K562 (cell line): ENCODE results near the gene COL23A1. TPM values are rescaled to one million over a fixed set of nuclear protein-coding genes. Genes with fewer than 3 reads are reported as not detected.

Experiments used
- BRF1 ChIP-seq: IDR thresholded peaks from 3 replicates; pipeline ENCODE4 v1.6.1; 2011; ENCODE audit warnings: borderline replicate concordance, mild to moderate bottlenecking; ENCODE audit not compliant: insufficient read length; ENCODE audit errors: extremely low read depth
- CBFA2T2 ChIP-seq: fragments of 450-650 bp; conservative IDR thresholded peaks from 2 replicates; pipeline ENCODE4 v1.6.1; 2017; ENCODE audit warnings: mild to moderate bottlenecking
- CTBP1 ChIP-seq: fragments of 450-650 bp; IDR thresholded peaks from 2 replicates; pipeline ENCODE4 v1.6.1; 2016; ENCODE audit warnings: borderline replicate concordance
- E2F3 ChIP-seq: fragments of 250-450 bp; sonication (Bioruptor Pico); IDR thresholded peaks from 2 replicates; pipeline ENCODE4 v1.4.0; 2020; ENCODE audit warnings: mild to moderate bottlenecking
- FOXA3 ChIP-seq, 2 experiments: fragments of 450-650 bp in 1 of 2; sonication (generic) in 1 of 2; formaldehyde crosslinking; IDR thresholded peaks in 1 of 2; conservative IDR thresholded peaks in 1 of 2; 2 replicates each; pipeline versions ENCODE4 v1.4.0 to v1.8.0; 2020 to 2022; ENCODE audit warnings: mild to moderate bottlenecking in 2 of 2, missing genetic modification reagents in 1 of 2
- ILK ChIP-seq: fragments of 450-650 bp; IDR thresholded peaks from 2 replicates; pipeline ENCODE4 v1.6.1; 2016; ENCODE audit warnings: missing genetic modification characterization, low read depth, mild to moderate bottlenecking, missing compliant biosample characterization, moderate library complexity, borderline replicate concordance
- MAFK ChIP-seq: IDR thresholded peaks from 2 replicates; pipeline ENCODE4 v1.6.1; 2011; ENCODE audit warnings: low read length, improper control_type of control experiment
- MCM7 ChIP-seq, 2 experiments: fragments of 450-650 bp; IDR thresholded peaks; 2 replicates each; pipeline ENCODE4 v1.6.1; 2016 to 2018
- MYBL2 ChIP-seq, 2 experiments: fragments of 450-650 bp in 1 of 2; sonication (generic) in 1 of 2; formaldehyde crosslinking in 1 of 2; IDR thresholded peaks; 2 replicates each; pipeline versions ENCODE4 v1.6.1 to v1.8.1; 2017 to 2022; ENCODE audit warnings: borderline replicate concordance in 1 of 2, inconsistent platforms in 1 of 2, low read depth in 1 of 2, mild to moderate bottlenecking in 1 of 2, missing genetic modification reagents in 1 of 2, moderate library complexity in 1 of 2
- NEUROD1 ChIP-seq: fragments of 150-350 bp; IDR thresholded peaks from 2 replicates; pipeline ENCODE4 v1.6.1; 2014; ENCODE audit warnings: borderline replicate concordance, low read length, low read depth; ENCODE audit not compliant: partially characterized antibody
- PHF8 ChIP-seq: fragments of 200-600 bp; sonication (generic); IDR thresholded peaks from 2 replicates; pipeline ENCODE4 v1.6.1; 2012; ENCODE audit warnings: mixed run types, mild to moderate bottlenecking, inconsistent platforms, low read length, moderate library complexity, borderline replicate concordance
- SMARCA4 ChIP-seq: fragments of 450-650 bp; IDR thresholded peaks from 2 replicates; pipeline ENCODE4 v1.6.1; 2016
- SMARCB1 ChIP-seq: IDR thresholded peaks from 2 replicates; pipeline ENCODE4 v1.6.1; 2011; ENCODE audit warnings: improper control_type of control experiment, low read depth; ENCODE audit not compliant: insufficient read length
- TRIM28 ChIP-seq: fragments of 450-650 bp; IDR thresholded peaks from 2 replicates; pipeline ENCODE4 v1.6.1; 2017
- ZBED1 ChIP-seq: IDR thresholded peaks from 2 replicates; pipeline ENCODE4 v1.6.1; 2014
- ZFX ChIP-seq: sonication (generic); formaldehyde crosslinking; IDR thresholded peaks from 2 replicates; pipeline ENCODE4 v1.8.0; 2022; ENCODE audit warnings: mild to moderate bottlenecking, missing genetic modification reagents, moderate library complexity
- ZNF124 ChIP-seq: sonication (generic); formaldehyde crosslinking; IDR thresholded peaks from 2 replicates; pipeline ENCODE4 v1.8.1; 2022; ENCODE audit warnings: missing genetic modification reagents
- ZNF146 ChIP-seq: IDR thresholded peaks from one replicate; pipeline ENCODE4 v1.6.1; 2018; ENCODE audit warnings: missing compliant biosample characterization; ENCODE audit not compliant: unreplicated experiment
- ZNF586 ChIP-seq: fragments of 450-650 bp; formaldehyde crosslinking; conservative IDR thresholded peaks from 2 replicates; pipeline ENCODE4 v1.4.0; 2020; ENCODE audit warnings: mild to moderate bottlenecking, moderate library complexity
- ZNF644 ChIP-seq: fragments of 200-800 bp; sonication (Bioruptor generic); IDR thresholded peaks from 2 replicates; pipeline ENCODE4 v1.6.1; 2016; ENCODE audit warnings: low read depth, missing genetic modification characterization, missing compliant biosample characterization
- ZZZ3 ChIP-seq: fragments of 450-650 bp; IDR thresholded peaks from 2 replicates; pipeline ENCODE4 v1.6.1; 2016; ENCODE audit warnings: antibody characterized with exemption, mild to moderate bottlenecking, moderate library complexity
- polyA plus RNA-seq, 8 experiments: library from polyadenylated mRNA; depleted of rRNA in 4 of 8; stranded (reverse) in 5 of 8; unstranded in 3 of 8; fragments of >200 nt; fragmentation: Nextera tagmentation in 2 of 8; fragmentation: Illumina TruSeq in 1 of 8; extraction: Ambion mirVana in 2 of 8; extraction: Trizol in 1 of 8; gene quantifications; 2 replicates each; pipeline versions ENCODE4 v1.2.1 to v1.2.3, GENCODE V29; 2011 to 2014; ENCODE audit warnings: inconsistent platforms in 1 of 8, missing spikeins in 1 of 8
- total RNA-seq, 7 experiments: library from RNA; depleted of rRNA in 6 of 7; stranded (reverse); fragments of >200 nt in 6 of 7; fragmentation: Illumina TruSeq in 2 of 7; extraction: Trizol in 2 of 7; gene quantifications; 2 replicates each; pipeline versions ENCODE4 v1.2.1 to v1.2.3, GENCODE V29; 2011 to 2021; ENCODE audit warnings: low replicate concordance in 1 of 7
- TF ChIP-seq, protein P1 (sequence below), 2 experiments: fragments of 450-650 bp in 1 of 2; IDR thresholded peaks; 2 replicates each; pipeline ENCODE4 v1.6.1; 2011 to 2017; ENCODE audit warnings: low read depth in 2 of 2, antibody characterized with exemption in 1 of 2, borderline replicate concordance in 1 of 2, low read length in 1 of 2, mild to moderate bottlenecking in 1 of 2, mixed read lengths in 1 of 2; ENCODE audit not compliant: control insufficient read depth in 1 of 2
- TF ChIP-seq, protein P2 (sequence below): fragments of 450-650 bp; formaldehyde crosslinking; IDR thresholded peaks from 2 replicates; pipeline ENCODE4 v1.4.0; 2020; ENCODE audit warnings: mild to moderate bottlenecking, moderate library complexity
- TF ChIP-seq, protein P3 (sequence below), 2 experiments: IDR thresholded peaks; 2 replicates each; pipeline ENCODE4 v1.6.1; 2011; ENCODE audit warnings: borderline replicate concordance in 1 of 2, control low read depth in 1 of 2, low read depth in 1 of 2, low read length in 1 of 2, mild to moderate bottlenecking in 1 of 2, mixed read lengths in 1 of 2, moderate library complexity in 1 of 2; ENCODE audit not compliant: insufficient read depth in 1 of 2, insufficient read length in 1 of 2, poor library complexity in 1 of 2, severe bottlenecking in 1 of 2; ENCODE audit errors: extremely low read depth in 1 of 2

Gene COL23A1
- total and polyA plus RNA-seq, 9 of the 15 experiments (the other 6 are each of a cell fraction or from before 2014, with no cell fraction given): 0.09 TPM; not detected in 8

DNA sequence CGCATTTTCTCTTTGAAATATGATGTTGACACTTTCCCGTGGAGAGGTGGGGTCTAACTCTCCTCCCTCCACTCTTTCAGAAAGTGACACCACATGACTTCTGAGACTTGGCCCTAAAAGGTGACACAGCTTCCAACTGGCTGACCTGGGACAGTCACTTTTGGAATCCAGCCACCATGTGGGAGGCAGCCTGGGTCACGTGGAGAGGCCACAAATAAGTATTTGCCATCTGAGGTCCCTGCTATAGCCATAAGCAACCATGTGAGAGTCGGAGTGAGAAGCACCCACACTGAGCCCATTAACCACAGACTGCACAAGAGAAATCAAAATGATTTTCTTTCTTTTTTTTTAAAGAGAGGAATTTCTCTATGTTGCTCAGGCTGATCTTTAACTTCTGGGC lies 353.5 kb downstream of the COL23A1 start (continued):
- TF ChIP-seq, protein P1, sequence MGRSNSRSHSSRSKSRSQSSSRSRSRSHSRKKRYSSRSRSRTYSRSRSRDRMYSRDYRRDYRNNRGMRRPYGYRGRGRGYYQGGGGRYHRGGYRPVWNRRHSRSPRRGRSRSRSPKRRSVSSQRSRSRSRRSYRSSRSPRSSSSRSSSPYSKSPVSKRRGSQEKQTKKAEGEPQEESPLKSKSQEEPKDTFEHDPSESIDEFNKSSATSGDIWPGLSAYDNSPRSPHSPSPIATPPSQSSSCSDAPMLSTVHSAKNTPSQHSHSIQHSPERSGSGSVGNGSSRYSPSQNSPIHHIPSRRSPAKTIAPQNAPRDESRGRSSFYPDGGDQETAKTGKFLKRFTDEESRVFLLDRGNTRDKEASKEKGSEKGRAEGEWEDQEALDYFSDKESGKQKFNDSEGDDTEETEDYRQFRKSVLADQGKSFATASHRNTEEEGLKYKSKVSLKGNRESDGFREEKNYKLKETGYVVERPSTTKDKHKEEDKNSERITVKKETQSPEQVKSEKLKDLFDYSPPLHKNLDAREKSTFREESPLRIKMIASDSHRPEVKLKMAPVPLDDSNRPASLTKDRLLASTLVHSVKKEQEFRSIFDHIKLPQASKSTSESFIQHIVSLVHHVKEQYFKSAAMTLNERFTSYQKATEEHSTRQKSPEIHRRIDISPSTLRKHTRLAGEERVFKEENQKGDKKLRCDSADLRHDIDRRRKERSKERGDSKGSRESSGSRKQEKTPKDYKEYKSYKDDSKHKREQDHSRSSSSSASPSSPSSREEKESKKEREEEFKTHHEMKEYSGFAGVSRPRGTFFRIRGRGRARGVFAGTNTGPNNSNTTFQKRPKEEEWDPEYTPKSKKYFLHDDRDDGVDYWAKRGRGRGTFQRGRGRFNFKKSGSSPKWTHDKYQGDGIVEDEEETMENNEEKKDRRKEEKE (IDR thresholded peaks at IDR 0.05; ENCODE audit: borderline replicate concordance in 1 of 2, control insufficient read depth in 1 of 2, low read depth in 2 of 2, low read length in 1 of 2): no peak
- no peak for TF ChIP-seq NEUROD1
- TF ChIP-seq, protein P2, sequence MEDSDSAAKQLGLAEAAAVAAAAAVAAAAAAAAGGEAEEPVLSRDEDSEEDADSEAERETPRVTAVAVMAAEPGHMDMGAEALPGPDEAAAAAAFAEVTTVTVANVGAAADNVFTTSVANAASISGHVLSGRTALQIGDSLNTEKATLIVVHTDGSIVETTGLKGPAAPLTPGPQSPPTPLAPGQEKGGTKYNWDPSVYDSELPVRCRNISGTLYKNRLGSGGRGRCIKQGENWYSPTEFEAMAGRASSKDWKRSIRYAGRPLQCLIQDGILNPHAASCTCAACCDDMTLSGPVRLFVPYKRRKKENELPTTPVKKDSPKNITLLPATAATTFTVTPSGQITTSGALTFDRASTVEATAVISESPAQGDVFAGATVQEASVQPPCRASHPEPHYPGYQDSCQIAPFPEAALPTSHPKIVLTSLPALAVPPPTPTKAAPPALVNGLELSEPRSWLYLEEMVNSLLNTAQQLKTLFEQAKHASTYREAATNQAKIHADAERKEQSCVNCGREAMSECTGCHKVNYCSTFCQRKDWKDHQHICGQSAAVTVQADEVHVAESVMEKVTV (CRISPR knock-in tag): no peak
- TF ChIP-seq SMARCB1: no peak
- TF ChIP-seq ZFX (CRISPR knock-in tag): peak; percentile 29; the same call in 1 of the 2 replicates
- no peak for TF ChIP-seq MCM7 (IDR thresholded peaks at IDR 0.05)
- TF ChIP-seq ILK (tag): no peak
- TF ChIP-seq ZNF124 (CRISPR knock-in tag): no peak
- no peak for TF ChIP-seq PHF8
- TF ChIP-seq E2F3: no peak
- TF ChIP-seq CTBP1: peak; percentile 33; the same call in 1 of the 2 replicates
- 0 out of 2 replicates have a peak, but pooled peaks have one; percentile 39 for TF ChIP-seq ZNF644 (tag)
- TF ChIP-seq CBFA2T2: peak; percentile 27
- TF ChIP-seq ZBED1: no peak
- TF ChIP-seq ZNF586 (CRISPR knock-in tag): no peak
- TF ChIP-seq BRF1: no peak
- TF ChIP-seq MYBL2 (IDR thresholded peaks at IDR 0.05; ENCODE audit: low read depth): no peak
- TF ChIP-seq MYBL2 (CRISPR knock-in tag; IDR thresholded peaks at IDR 0.05; ENCODE audit: borderline replicate concordance): no peak
- no peak for TF ChIP-seq ZNF146 (CRISPR knock-in tag)
- TF ChIP-seq MAFK: no peak
- TF ChIP-seq, protein P3, sequence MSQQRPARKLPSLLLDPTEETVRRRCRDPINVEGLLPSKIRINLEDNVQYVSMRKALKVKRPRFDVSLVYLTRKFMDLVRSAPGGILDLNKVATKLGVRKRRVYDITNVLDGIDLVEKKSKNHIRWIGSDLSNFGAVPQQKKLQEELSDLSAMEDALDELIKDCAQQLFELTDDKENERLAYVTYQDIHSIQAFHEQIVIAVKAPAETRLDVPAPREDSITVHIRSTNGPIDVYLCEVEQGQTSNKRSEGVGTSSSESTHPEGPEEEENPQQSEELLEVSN (IDR thresholded peaks at IDR 0.05; ENCODE audit: borderline replicate concordance in 1 of 2, extremely low read depth in 1 of 2, insufficient read depth in 1 of 2, insufficient read length in 1 of 2, low read depth in 1 of 2, low read length in 1 of 2, poor library complexity in 1 of 2, severe bottlenecking in 1 of 2): peak in 1 of 2 experiments; percentile 25
- no peak for TF ChIP-seq FOXA3 (CRISPR knock-in tag; conservative IDR thresholded peaks at IDR 0.05 in 1 of 2, IDR thresholded peaks at IDR 0.05 in 1 of 2)
- TF ChIP-seq TRIM28: no peak
- no peak for TF ChIP-seq SMARCA4
- TF ChIP-seq ZZZ3: no peak
